WERI-Rb-1 (cell line): ENCODE measurements around the gene CTXN1.

Source experiments
- DNase-seq: peaks from one replicate; pipeline ENCODE4 v3.0.0-alpha.2; 2020
- H3K27ac ChIP-seq: fragments of 250-450 bp; sonication (Bioruptor Pico); 2 replicates; pipeline ENCODE4 v1.5.1; 2020; ENCODE audit warnings: mild to moderate bottlenecking, moderate library complexity
- H3K27me3 ChIP-seq: fragments of 250-450 bp; sonication (Bioruptor Pico); 2 replicates; pipeline ENCODE4 v1.5.1; 2021; ENCODE audit warnings: mild to moderate bottlenecking, low read depth, moderate library complexity; ENCODE audit not compliant: insufficient read depth, severe bottlenecking
- H3K36me3 ChIP-seq: fragments of 250-450 bp; sonication (Bioruptor Pico); 2 replicates; pipeline ENCODE4 v1.5.1; 2020; ENCODE audit warnings: mild to moderate bottlenecking, moderate library complexity
- H3K4me3 ChIP-seq: 2 replicates; pipeline ENCODE4 v1.5.1; 2011; ENCODE audit warnings: low read depth, mild to moderate bottlenecking, control low read depth, low read length
- H3K9me3 ChIP-seq: fragments of 250-450 bp; sonication (Bioruptor Pico); 2 replicates; pipeline ENCODE4 v1.5.1; 2021; ENCODE audit warnings: mild to moderate bottlenecking, moderate library complexity; ENCODE audit not compliant: severe bottlenecking
- CTCF ChIP-seq: IDR thresholded peaks from 2 replicates; pipeline ENCODE4 v1.5.1; 2011; ENCODE audit warnings: low read depth, mild to moderate bottlenecking, control low read depth, inconsistent platforms, low read length

Gene CTXN1

GRCh38 chr19:7879836-7880235 is 46.1 kb downstream of the CTXN1 start:
- Histone ChIP-seq H3K4me3 (no peak overlapping the region), H3K36me3 (no peaks in the 10 kb centered on the region), H3K27ac (no peak overlapping the region), H3K9me3 (peaks cover 2% of the 10 kb centered on the region), H3K27me3 (no peaks in the 10 kb centered on the region)
- no peak for DNase-seq
- no peak for TF ChIP-seq CTCF

GRCh38 chr19:7879111-7879807 is 46.7 kb downstream of the CTXN1 start:
- DNase-seq, result no peak
- Histone ChIP-seq H3K27ac (no peak overlapping the region), H3K27me3 (no peaks in the 10 kb centered on the region), H3K9me3 (peaks cover 2% of the 10 kb centered on the region), H3K4me3 (no peak overlapping the region), H3K36me3 (no peaks in the 10 kb centered on the region)
- TF ChIP-seq CTCF, result no peak

GRCh38 chr19:7877249-7877836 is 48.6 kb downstream of the CTXN1 start:
- TF ChIP-seq CTCF, result no peak
- Histone ChIP-seq H3K27me3 (no peaks in the 10 kb centered on the region), H3K4me3 (no peak overlapping the region), H3K27ac (no peak overlapping the region), H3K9me3 (peaks cover 2% of the 10 kb centered on the region), H3K36me3 (peaks cover 9% of the 10 kb centered on the region)
- DNase-seq, result no peak

- H3K9me3 ChIP-seq, result no peaks in the 10 kb centered on the region
- DNase-seq, result no peak
- peaks cover 24% of the 10 kb centered on the region for H3K36me3 ChIP-seq
- no peak for TF ChIP-seq CTCF
- peak overlapping the region; percentile 90 for H3K27ac ChIP-seq
- H3K4me3 ChIP-seq, result peak overlapping the region; percentile 82
- H3K27me3 ChIP-seq, result no peaks in the 10 kb centered on the region
Measured at GRCh38 chr19:7874897-7875273, 51.0 kb downstream of the CTXN1 start.
